K562 (cell line): ENCODE data around the gene SH3BP5. TPM values are rescaled to one million over a fixed set of nuclear protein-coding genes. Genes with fewer than 3 reads are reported as not detected.

ENCODE experiments used
- ATAC-seq: fragments of 200-7000 bp; cut with Tn5 transposase; 3 replicates; pipeline ENCODE4 v1.9.1; 2020; ENCODE audit warnings: moderate library complexity
- BruUV-seq: library from RNA; stranded (reverse); fragments of 400-500 nt; replicated peaks from 2 replicates; lab custom pipeline; 2021; lab: Mats Ljungman, UMichigan
- CTCF ChIA-PET: fragments of 300-600 bp; formaldehyde crosslinking; extraction: SDS; loops from one replicate; lab custom pipeline; 2021; ENCODE audit warnings: low intra/inter-chr PET ratio; lab: Yijun Ruan, JAX
- POLR2A ChIA-PET: fragments of 300-600, 350-650 bp; sonication (Branson Sonifier 250); formaldehyde crosslinking; extraction: SDS; loops from one replicate; lab custom pipeline; 2021; ENCODE audit warnings: antibody characterized with exemption, inconsistent platforms; lab: Yijun Ruan, JAX
- DNase-seq, 4 experiments: peaks; one replicate each; pipeline versions ENCODE4 v3.0.0 to v3.0.0-alpha.2; 2011 to 2018; ENCODE audit warnings: low spot score in 3 of 4, mixed read lengths in 3 of 4; ENCODE audit errors: extremely low read depth in 1 of 4
- FAIRE-seq: peaks from 2 replicates; lab custom pipeline; 2011; peaks lifted over from hg19 to GRCh38; lab: Jason Lieb, UNC
- H2AFZ ChIP-seq: 2 replicates; pipeline ENCODE4 v1.6.0; 2011; ENCODE audit warnings: low read depth, low read length, control low read depth, inconsistent platforms
- H3K27ac ChIP-seq: fragments of 200-600 bp; 3 replicates; pipeline ENCODE4 v1.8.0; 2011; ENCODE audit warnings: low read depth, mild to moderate bottlenecking, control low read depth, inconsistent platforms, low read length, moderate library complexity, mixed read lengths; ENCODE audit errors: extremely low read depth
- H3K27me3 ChIP-seq, 2 experiments: fragments of 300-600 bp in 1 of 2; 2 replicates in 1 of 2; 3 replicates in 1 of 2; pipeline versions ENCODE4 v1.6.0 to v1.8.0; 2011; ENCODE audit warnings: inconsistent platforms in 2 of 2, low read length in 2 of 2, mild to moderate bottlenecking in 1 of 2, mixed read lengths in 1 of 2, moderate library complexity in 1 of 2; ENCODE audit not compliant: control insufficient read depth in 2 of 2, insufficient read depth in 2 of 2
- H3K36me3 ChIP-seq: fragments of 300-600 bp; 3 replicates; pipeline ENCODE4 v1.8.0; 2011; ENCODE audit warnings: mild to moderate bottlenecking, low read length, inconsistent platforms; ENCODE audit not compliant: control insufficient read depth, insufficient read depth
- H3K4me1 ChIP-seq, 2 experiments: fragments of 200-600 bp in 1 of 2; replicated peaks in 1 of 2; 2 replicates in 1 of 2; 3 replicates in 1 of 2; pipeline versions ENCODE4 v1.5.1 to v1.8.0; 2011; ENCODE audit warnings: inconsistent platforms in 2 of 2, low read length in 2 of 2, mild to moderate bottlenecking in 1 of 2, mixed read lengths in 1 of 2, moderate library complexity in 1 of 2; ENCODE audit not compliant: control insufficient read depth in 2 of 2, insufficient read depth in 2 of 2
- H3K4me2 ChIP-seq: 2 replicates; pipeline ENCODE4 v1.6.1; 2011; ENCODE audit warnings: low read length, control low read depth, inconsistent platforms, mixed read lengths; ENCODE audit not compliant: insufficient read depth
- H3K4me3 ChIP-seq: fragments of 200-600 bp; sonication (generic), shearing (Covaris generic); 2 replicates; pipeline ENCODE4 v1.5.1; 2016; ENCODE audit warnings: control low read depth, inconsistent platforms
- H3K79me2 ChIP-seq: fragments of 200-600 bp; 3 replicates; pipeline ENCODE4 v1.8.0; 2011; ENCODE audit warnings: low read length, inconsistent platforms; ENCODE audit not compliant: control insufficient read depth, insufficient read depth
- H3K9ac ChIP-seq, 2 experiments: 2 replicates each; pipeline versions ENCODE4 v1.6.0 to v1.6.1; 2011; ENCODE audit warnings: low read depth in 2 of 2, low read length in 2 of 2, control low read depth in 1 of 2, inconsistent platforms in 1 of 2, mild to moderate bottlenecking in 1 of 2, mixed read lengths in 1 of 2; ENCODE audit not compliant: insufficient read depth in 1 of 2
- H3K9me1 ChIP-seq: one replicate; pipeline ENCODE4 v1.6.0; 2011; ENCODE audit warnings: inconsistent platforms, mild to moderate bottlenecking, low read length, moderate library complexity; ENCODE audit not compliant: control insufficient read depth, insufficient read depth
- H3K9me3 ChIP-seq: replicated peaks from 2 replicates; pipeline ENCODE4 v1.5.1; 2011; ENCODE audit warnings: low read depth, low read length, inconsistent platforms; ENCODE audit not compliant: control insufficient read depth, insufficient read depth
- H4K20me1 ChIP-seq: replicated peaks from 2 replicates; pipeline ENCODE4 v1.6.1; 2011; ENCODE audit warnings: low read length, inconsistent platforms, mixed read lengths; ENCODE audit not compliant: control insufficient read depth, insufficient read depth
- BCL6 ChIP-seq: fragments of 250-450 bp; sonication (Bioruptor Pico); IDR thresholded peaks from 2 replicates; pipeline ENCODE4 v1.4.0; 2020
- ELF4 ChIP-seq: fragments of 450-650 bp; formaldehyde crosslinking; IDR thresholded peaks from 2 replicates; pipeline ENCODE4 v1.4.0; 2022; ENCODE audit warnings: missing genetic modification characterization
- KHSRP ChIP-seq: fragments of 450-650 bp; IDR thresholded peaks from 2 replicates; pipeline ENCODE4 v1.6.1; 2017
- MIER1 ChIP-seq: fragments of 450-650 bp; IDR thresholded peaks from 2 replicates; pipeline ENCODE4 v1.6.1; 2016; ENCODE audit warnings: antibody characterized with exemption, mild to moderate bottlenecking, low read depth
- MTF1 ChIP-seq: fragments of 250-450 bp; sonication (Bioruptor Pico); IDR thresholded peaks from 2 replicates; pipeline ENCODE4 v1.9.0; 2021; ENCODE audit warnings: moderate library complexity, mild to moderate bottlenecking, inconsistent platforms, borderline replicate concordance
- SREBF2 ChIP-seq: sonication (generic); formaldehyde crosslinking; IDR thresholded peaks from 2 replicates; pipeline ENCODE4 v1.4.0; 2020; ENCODE audit warnings: mild to moderate bottlenecking, missing genetic modification reagents
- ZNF146 ChIP-seq: IDR thresholded peaks from one replicate; pipeline ENCODE4 v1.6.1; 2018; ENCODE audit warnings: missing compliant biosample characterization; ENCODE audit not compliant: unreplicated experiment
- WGBS: fragments of 100-300 bp; shearing (Covaris generic); methylation state at CpG from one replicate; pipeline ENCODE4 v1.1.6; 2016; ENCODE audit warnings: low coverage, mixed read lengths; ENCODE audit not compliant: insufficient coverage; ENCODE audit errors: missing lambda C conversion rate; 5-methylcytosine and 5-hydroxymethylcytosine counted together
- in situ Hi-C: fragments of 300-500 bp; cut with MboI; formaldehyde crosslinking; loops from 4 replicates; pipeline ENCODE4 v1.15.0; 2018; ENCODE audit warnings: inconsistent platforms, mixed read lengths
- intact Hi-C: fragments of 100-400 bp; cut with micrococcal nuclease; formaldehyde crosslinking; loops from 2 replicates; pipeline ENCODE4 v1.14.2; 2022
- polyA plus RNA-seq, 8 experiments: library from polyadenylated mRNA; depleted of rRNA in 4 of 8; stranded (reverse) in 5 of 8; unstranded in 3 of 8; fragments of >200 nt; fragmentation: Nextera tagmentation in 2 of 8; fragmentation: Illumina TruSeq in 1 of 8; extraction: Ambion mirVana in 2 of 8; extraction: Trizol in 1 of 8; gene quantifications; 2 replicates each; pipeline versions ENCODE4 v1.2.1 to v1.2.3, GENCODE V29; 2011 to 2014; ENCODE audit warnings: inconsistent platforms in 1 of 8, missing spikeins in 1 of 8
- total RNA-seq, 7 experiments: library from RNA; depleted of rRNA in 6 of 7; stranded (reverse); fragments of >200 nt in 6 of 7; fragmentation: Illumina TruSeq in 2 of 7; extraction: Trizol in 2 of 7; gene quantifications; 2 replicates each; pipeline versions ENCODE4 v1.2.1 to v1.2.3, GENCODE V29; 2011 to 2021; ENCODE audit warnings: low replicate concordance in 1 of 7
- TF ChIP-seq, protein P1 (sequence below): sonication (generic); formaldehyde crosslinking; IDR thresholded peaks from 2 replicates; pipeline ENCODE4 v1.8.0; 2022; ENCODE audit warnings: mild to moderate bottlenecking, missing genetic modification reagents
- TF ChIP-seq, protein P2 (sequence below), 3 experiments: IDR thresholded peaks in 2 of 3; conservative IDR thresholded peaks in 1 of 3; 2 replicates each; pipeline ENCODE4 v1.5.1; 2011 to 2012; ENCODE audit warnings: low read length in 3 of 3, mild to moderate bottlenecking in 3 of 3, control low read depth in 2 of 3, improper control_type of control experiment in 1 of 3, inconsistent platforms in 1 of 3, low read depth in 1 of 3, mixed read lengths in 1 of 3, moderate library complexity in 1 of 3; ENCODE audit not compliant: insufficient read depth in 2 of 3

SH3BP5 gene
- total and polyA plus RNA-seq, 9 of the 15 experiments (the other 6 are each of a cell fraction or from before 2014, with no cell fraction given) = 2.9 to 29.0 (median 14.9) TPM

DNA sequence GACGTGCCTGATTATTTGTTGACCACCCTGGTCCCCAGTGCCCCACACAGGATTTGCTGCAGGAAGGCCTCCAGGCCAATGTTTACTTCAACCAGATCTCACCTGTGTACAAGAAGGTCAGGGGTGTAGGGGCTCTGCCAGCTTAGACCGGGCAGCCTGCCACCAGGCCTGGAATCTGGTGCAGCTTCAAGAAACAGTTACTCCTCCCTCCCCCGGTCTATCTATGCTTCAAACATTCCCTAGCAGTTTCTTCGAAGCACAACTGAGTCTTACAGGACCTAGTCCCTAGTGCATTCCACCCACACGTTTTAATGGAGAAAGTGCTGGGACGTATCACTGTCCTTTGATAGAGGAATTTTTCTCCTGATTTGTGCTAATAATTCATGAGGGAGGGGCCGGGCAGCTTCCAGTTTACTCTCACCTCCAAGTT, 8.0 kb downstream of the SH3BP5 start:
- ChIA-PET POLR2A (interaction anchor here (0.6 to 1.8 kb wide), 5 partner anchors 9 to 122 kb away, joined by 3 to 10 read pairs (median 4); partner anchors contain the start of gene SH3BP5), CTCF (no interaction called here)
- BruUV-seq = no TSS peak
- Histone ChIP-seq H3K4me3 (no peak overlapping the region), H3K79me2 (no peaks in the 10 kb centered on the region), H4K20me1 (no peaks in the 10 kb centered on the region), H3K9me3 (no peaks in the 10 kb centered on the region), H3K9me1 (no peaks in the 10 kb centered on the region), H3K4me1 (peaks cover 20 to 21% of the 10 kb centered on the region in 2 experiments; a peak in 3 of 5 replicates), H3K4me2 (no peak overlapping the region), H3K27me3 (no peaks in the 10 kb centered on the region), H3K36me3 (peaks cover 13% of the 10 kb centered on the region; the same call in 1 of the 3 replicates), H3K9ac (peak overlapping the region in 1 of 2 experiments; percentile 76; a peak in 1 of 4 replicates), H2AFZ (no peak overlapping the region), H3K27ac (no peak overlapping the region)
- WGBS = 60% methylated on average over 7 of the region's 7 CpGs
- ATAC-seq (peak; percentile 10; the same call in 2 of the 3 replicates), FAIRE-seq (no peak), DNase-seq (no peak)
- in situ Hi-C loops = no loop called here
- intact Hi-C loops = no loop called here
- no peak for TF ChIP-seq ZNF146 (CRISPR knock-in tag)
- TF ChIP-seq, protein P1, sequence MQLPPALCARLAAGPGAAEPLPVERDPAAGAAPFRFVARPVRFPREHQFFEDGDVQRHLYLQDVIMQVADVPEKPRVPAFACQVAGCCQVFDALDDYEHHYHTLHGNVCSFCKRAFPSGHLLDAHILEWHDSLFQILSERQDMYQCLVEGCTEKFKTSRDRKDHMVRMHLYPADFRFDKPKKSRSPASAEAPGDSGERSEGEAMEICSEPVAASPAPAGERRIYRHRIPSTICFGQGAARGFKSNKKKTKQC = no peak
- no peak for TF ChIP-seq MIER1
- TF ChIP-seq SREBF2 (CRISPR knock-in tag) = no peak
- TF ChIP-seq BCL6 (CRISPR knock-in tag) = no peak
- no peak for TF ChIP-seq MTF1 (CRISPR knock-in tag)
- TF ChIP-seq, protein P2, sequence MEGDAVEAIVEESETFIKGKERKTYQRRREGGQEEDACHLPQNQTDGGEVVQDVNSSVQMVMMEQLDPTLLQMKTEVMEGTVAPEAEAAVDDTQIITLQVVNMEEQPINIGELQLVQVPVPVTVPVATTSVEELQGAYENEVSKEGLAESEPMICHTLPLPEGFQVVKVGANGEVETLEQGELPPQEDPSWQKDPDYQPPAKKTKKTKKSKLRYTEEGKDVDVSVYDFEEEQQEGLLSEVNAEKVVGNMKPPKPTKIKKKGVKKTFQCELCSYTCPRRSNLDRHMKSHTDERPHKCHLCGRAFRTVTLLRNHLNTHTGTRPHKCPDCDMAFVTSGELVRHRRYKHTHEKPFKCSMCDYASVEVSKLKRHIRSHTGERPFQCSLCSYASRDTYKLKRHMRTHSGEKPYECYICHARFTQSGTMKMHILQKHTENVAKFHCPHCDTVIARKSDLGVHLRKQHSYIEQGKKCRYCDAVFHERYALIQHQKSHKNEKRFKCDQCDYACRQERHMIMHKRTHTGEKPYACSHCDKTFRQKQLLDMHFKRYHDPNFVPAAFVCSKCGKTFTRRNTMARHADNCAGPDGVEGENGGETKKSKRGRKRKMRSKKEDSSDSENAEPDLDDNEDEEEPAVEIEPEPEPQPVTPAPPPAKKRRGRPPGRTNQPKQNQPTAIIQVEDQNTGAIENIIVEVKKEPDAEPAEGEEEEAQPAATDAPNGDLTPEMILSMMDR (IDR thresholded peaks at IDR 0.05 in 2 of 3, conservative IDR thresholded peaks at IDR 0.05 in 1 of 3; ENCODE audit: insufficient read depth in 2 of 3, low read depth in 1 of 3, low read length in 3 of 3) = no peak
- no peak for TF ChIP-seq ELF4 (CRISPR knock-in tag)
- no peak for TF ChIP-seq KHSRP
